BLaER1 treated with 17β-estradiol and CSF1 and Interleukin-3, amounts not matched to agents 10 nM and 100 nM (cell line): ENCODE measurements around the gene ADGRV1.

ENCODE experiments used
- H3K27ac ChIP-seq, 11 experiments: shearing (Covaris generic); formaldehyde crosslinking; 2 replicates each; pipeline ENCODE4 v1.8.1; 2022
- H3K27me3 ChIP-seq, 11 experiments: shearing (Covaris generic); formaldehyde crosslinking; 2 replicates each; pipeline ENCODE4 v1.8.1; 2022
- H3K36me3 ChIP-seq, 11 experiments: shearing (Covaris generic); formaldehyde crosslinking; 2 replicates each; pipeline ENCODE4 v1.8.1; 2022
- H3K4me1 ChIP-seq, 10 experiments: shearing (Covaris generic); formaldehyde crosslinking; 2 replicates each; pipeline ENCODE4 v1.8.1; 2022
- H3K4me2 ChIP-seq, 11 experiments: shearing (Covaris generic); formaldehyde crosslinking; 2 replicates each; pipeline ENCODE4 v1.8.1; 2022
- H3K4me3 ChIP-seq, 10 experiments: shearing (Covaris generic); formaldehyde crosslinking; 2 replicates each; pipeline ENCODE4 v1.8.1; 2022
- H3K9ac ChIP-seq, 11 experiments: shearing (Covaris generic); formaldehyde crosslinking; 2 replicates each; pipeline ENCODE4 v1.8.1; 2022
- H3K9me3 ChIP-seq, 11 experiments: shearing (Covaris generic); formaldehyde crosslinking; replicated peaks in 1 of 11; 2 replicates each; pipeline ENCODE4 v1.8.1; 2022
- H4K20me1 ChIP-seq, 11 experiments: shearing (Covaris generic); formaldehyde crosslinking; 2 replicates each; pipeline ENCODE4 v1.8.1; 2022
- Cebpa-rat ChIP-seq, 11 experiments: shearing (Covaris generic); IDR thresholded peaks; 2 replicates each; pipeline ENCODE4 v1.8.1; 2022

Gene ADGRV1

GRCh38 chr5:91211997-91212713 is 653.6 kb downstream of the ADGRV1 start:
- no peak overlapping the region for H3K9ac ChIP-seq
- TF ChIP-seq Cebpa-rat (IDR thresholded peaks at IDR 0.05) = no peak
- no peaks in the 10 kb centered on the region for H4K20me1 ChIP-seq
- H3K27ac ChIP-seq = no peak overlapping the region
- H3K4me2 ChIP-seq = no peak overlapping the region
- peaks cover 0 to 5% (median 0%) of the 10 kb centered on the region in 10 experiments; a peak in 1 of 20 replicates for H3K4me1 ChIP-seq
- no peak overlapping the region for H3K4me3 ChIP-seq
- H3K27me3 ChIP-seq = no peaks in the 10 kb centered on the region
- H3K36me3 ChIP-seq = no peaks in the 10 kb centered on the region
- no peaks in the 10 kb centered on the region for H3K9me3 ChIP-seq

GRCh38 chr5:91212714-91213092 is 654.1 kb downstream of the ADGRV1 start:
- H3K27ac ChIP-seq = no peak overlapping the region
- H3K4me2 ChIP-seq = no peak overlapping the region
- no peak overlapping the region for H3K9ac ChIP-seq
- H3K4me1 ChIP-seq = peaks cover 0 to 10% (median 0%) of the 10 kb centered on the region in 10 experiments; a peak in 1 of 20 replicates
- no peak overlapping the region for H3K4me3 ChIP-seq
- no peaks in the 10 kb centered on the region for H3K36me3 ChIP-seq
- TF ChIP-seq Cebpa-rat (IDR thresholded peaks at IDR 0.05) = no peak
- no peaks in the 10 kb centered on the region for H3K27me3 ChIP-seq
- no peaks in the 10 kb centered on the region for H4K20me1 ChIP-seq
- H3K9me3 ChIP-seq = no peaks in the 10 kb centered on the region
